ENCODE data around the gene ADCYAP1R1.
A peak's percentile ranks its signal among the peaks of the same experiment; 100 is the strongest.

Gene ADCYAP1R1

GRCh38 chr7:31069860-31070555 is 17.9 kb downstream of the ADCYAP1R1 start:
- no peak for DNase-seq

GRCh38 chr7:31070991-31071644 is 19.0 kb downstream of the ADCYAP1R1 start:
- DNase-seq = no peak

- no peak for DNase-seq
These were observed 19.5 kb downstream of the ADCYAP1R1 start for GRCh38 chr7:31071645-31072029.

GRCh38 chr7:31073326-31074119 is 21.4 kb downstream of the ADCYAP1R1 start:
- no peak for DNase-seq

- DNase-seq = no peak
These were observed 21.9 kb downstream of the ADCYAP1R1 start for GRCh38 chr7:31074120-31074383.

- DNase-seq = no peak
These were observed 22.4 kb downstream of the ADCYAP1R1 start for GRCh38 chr7:31074403-31075085.

GRCh38 chr7:31075086-31075405 is 22.9 kb downstream of the ADCYAP1R1 start:
- no peak for DNase-seq

- no peak for DNase-seq
These were observed 23.9 kb downstream of the ADCYAP1R1 start for GRCh38 chr7:31076051-31076450.

GRCh38 chr7:31076641-31077310 is 24.7 kb downstream of the ADCYAP1R1 start:
- no peak for DNase-seq

- DNase-seq = no peak
These were observed 25.6 kb downstream of the ADCYAP1R1 start for GRCh38 chr7:31077484-31078362.

GRCh38 chr7:31078363-31078990 is 26.4 kb downstream of the ADCYAP1R1 start:
- DNase-seq = no peak

GRCh38 chr7:31079126-31079823 is 27.2 kb downstream of the ADCYAP1R1 start:
- DNase-seq = no peak

GRCh38 chr7:31079824-31080511 is 27.9 kb downstream of the ADCYAP1R1 start:
- DNase-seq = no peak

- no peak for DNase-seq
These were observed 28.7 kb downstream of the ADCYAP1R1 start for GRCh38 chr7:31080763-31081162.

GRCh38 chr7:31082017-31082416 is 29.9 kb downstream of the ADCYAP1R1 start:
- DNase-seq = peak; percentile 38

- no peak for DNase-seq
These were observed 30.3 kb downstream of the ADCYAP1R1 start for GRCh38 chr7:31082447-31082846.

- DNase-seq = no peak
These were observed 31.2 kb downstream of the ADCYAP1R1 start for GRCh38 chr7:31083210-31083786.

GRCh38 chr7:31084226-31084625 is 32.1 kb downstream of the ADCYAP1R1 start:
- no peak for DNase-seq

- DNase-seq = no peak
These were observed 35.2 kb downstream of the ADCYAP1R1 start for GRCh38 chr7:31087351-31087750.

GRCh38 chr7:31091924-31092434 is 39.9 kb downstream of the ADCYAP1R1 start:
- no peak for DNase-seq

All from NCI-H345 (cell line).